Endothelial cell (in vitro differentiated cells): ENCODE results near the gene PCDHGB2. TPM values are rescaled to one million over a fixed set of nuclear protein-coding genes. Genes with fewer than 3 reads are reported as not detected.
"Not testable (repeated sequence)": the region's sequence is repeated elsewhere in the genome, so short reads cannot be mapped to it uniquely, and the experiment has no call there.

ENCODE experiments used
- DNase-seq: peaks from one replicate; pipeline ENCODE4 v3.0.0; 2021; ENCODE audit warnings: low spot score
- H3K27ac Mint-ChIP-seq: one replicate; pipeline ENCODE4 v1.8.0; 2021; ENCODE audit warnings: mixed read lengths, inconsistent platforms; ENCODE audit not compliant: unreplicated experiment
- H3K27me3 Mint-ChIP-seq: one replicate; pipeline ENCODE4 v1.8.0; 2021; ENCODE audit warnings: mild to moderate bottlenecking, moderate library complexity, mixed read lengths, inconsistent platforms; ENCODE audit not compliant: unreplicated experiment
- H3K36me3 Mint-ChIP-seq: one replicate; pipeline ENCODE4 v1.8.0; 2021; ENCODE audit warnings: mild to moderate bottlenecking, low read depth, mixed read lengths, inconsistent platforms; ENCODE audit not compliant: unreplicated experiment
- H3K4me1 Mint-ChIP-seq: one replicate; pipeline ENCODE4 v1.8.0; 2021; ENCODE audit warnings: mild to moderate bottlenecking, mixed read lengths, inconsistent platforms; ENCODE audit not compliant: unreplicated experiment
- H3K4me3 Mint-ChIP-seq: one replicate; pipeline ENCODE4 v1.8.0; 2021; ENCODE audit warnings: mild to moderate bottlenecking, mixed read lengths, inconsistent platforms; ENCODE audit not compliant: unreplicated experiment
- H3K9me3 Mint-ChIP-seq: one replicate; pipeline ENCODE4 v1.8.0; 2021; ENCODE audit warnings: mixed read lengths, inconsistent platforms; ENCODE audit not compliant: unreplicated experiment
- CTCF ChIP-seq: fragments of 200-600 bp; sonication (generic); IDR thresholded peaks from one replicate; pipeline ENCODE4 v1.5.0; 2021; ENCODE audit warnings: antibody characterized with exemption; ENCODE audit not compliant: unreplicated experiment
- total RNA-seq: library from RNA; stranded (reverse); fragmentation: NEBNext Ultra II Directional; extraction: Animal tissue kit (Norgen Biotek cat#: 25700); gene quantifications from one replicate; pipeline ENCODE4 v1.2.1, GENCODE V29; 2021; ENCODE audit not compliant: unreplicated experiment

The PCDHGB2 gene
- total RNA-seq, 1 donor from 2014 or later = 11.1 TPM

GRCh38 chr5:141382469-141383294 lies 22.9 kb downstream of the PCDHGB2 start, which contains the start of gene PCDHGA7:
Gene PCDHGA7 (plus strand): TSS chr5:141382742. CDS start chr5:141382900, 158 bp downstream.
- Mint-ChIP-seq H3K4me1 (no peaks in the 10 kb centered on the region), H3K4me3 (peak within 1 kb of the TSS; percentile 89), H3K9me3 (peaks cover 22% of the 10 kb centered on the region), H3K27me3 (peaks cover 4% of the 10 kb centered on the region), H3K36me3 (peaks cover 52% of the 10 kb centered on the region), H3K27ac (no peak within 1 kb of the TSS)
- no peak for DNase-seq
- no peak for TF ChIP-seq CTCF

- no peak for DNase-seq
- Mint-ChIP-seq H3K36me3 (peaks cover 54% of the 10 kb centered on the region), H3K9me3 (peaks cover 24% of the 10 kb centered on the region), H3K27me3 (peaks cover 4% of the 10 kb centered on the region), H3K4me1 (no peaks in the 10 kb centered on the region), H3K27ac (no peak overlapping the region), H3K4me3 (peak overlapping the region; percentile 89)
- TF ChIP-seq CTCF = no peak
These were observed 23.6 kb downstream of the PCDHGB2 start for GRCh38 chr5:141383345-141383744.

- H3K27me3 Mint-ChIP-seq = peaks cover 4% of the 10 kb centered on the region
- no peak for TF ChIP-seq CTCF
- H3K4me3 Mint-ChIP-seq = peak overlapping the region; percentile 62
- H3K9me3 Mint-ChIP-seq = peaks cover 32% of the 10 kb centered on the region
- H3K27ac Mint-ChIP-seq = no peak overlapping the region
- H3K36me3 Mint-ChIP-seq = peaks cover 65% of the 10 kb centered on the region
- no peaks in the 10 kb centered on the region for H3K4me1 Mint-ChIP-seq
- no peak for DNase-seq
These were observed 24.9 kb downstream of the PCDHGB2 start for GRCh38 chr5:141384471-141385267.

GRCh38 chr5:141387557-141388311 lies 27.9 kb downstream of the PCDHGB2 start, which contains the start of gene PCDHGB4:
Gene PCDHGB4 (plus strand): TSS chr5:141387698. CDS start chr5:141387885, 187 bp downstream.
- peak; percentile 13 for TF ChIP-seq CTCF
- not testable (repeated sequence) for H3K4me1 Mint-ChIP-seq, H3K27me3 Mint-ChIP-seq
- H3K36me3 Mint-ChIP-seq = peaks cover 73% of the 10 kb centered on the region
- DNase-seq = peak; percentile 47
- H3K4me3 Mint-ChIP-seq = peak within 1 kb of the TSS; percentile 81
- H3K9me3 Mint-ChIP-seq = peaks cover 37% of the 10 kb centered on the region
- H3K27ac Mint-ChIP-seq = peak within 1 kb of the TSS; percentile 48
